Endothelial cell of hepatic sinusoid (primary cell): ENCODE data around the gene DMXL1.
"Not testable (repeated sequence)": the region's sequence is repeated elsewhere in the genome, so short reads cannot be mapped to it uniquely, and the experiment has no call there.

ENCODE experiments used
- in situ Hi-C: cut with HindIII; loops from 2 replicates; pipeline ENCODE4 v1.10.0; 2017; ENCODE audit warnings: low sequenced_read_pairs

The DMXL1 gene

DNA sequence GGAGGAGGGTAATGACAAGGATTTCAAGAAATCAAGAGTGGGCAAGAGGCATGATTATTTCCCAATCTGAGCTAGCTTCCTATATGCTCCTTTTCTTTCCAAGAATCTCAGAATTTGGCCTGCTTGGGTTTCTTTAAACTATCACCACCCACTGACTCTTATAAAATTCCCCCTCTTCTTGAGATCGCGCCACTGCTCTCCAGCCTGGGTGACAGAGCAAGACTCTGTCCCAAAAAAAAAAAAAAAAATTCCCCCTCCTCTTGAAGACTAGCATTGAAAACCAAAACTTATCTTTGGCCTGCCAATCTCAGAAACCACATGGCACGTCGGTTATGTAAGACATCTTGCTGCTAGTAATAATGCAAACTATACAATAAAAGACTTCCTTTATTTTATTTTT, 3.4 kb upstream of the DMXL1 start:
- in situ Hi-C loops = no loop called here

GRCh38 chr5:119070578-119070827, 384 bp upstream of the DMXL1 start:
- in situ Hi-C loops = no loop called here

DNA sequence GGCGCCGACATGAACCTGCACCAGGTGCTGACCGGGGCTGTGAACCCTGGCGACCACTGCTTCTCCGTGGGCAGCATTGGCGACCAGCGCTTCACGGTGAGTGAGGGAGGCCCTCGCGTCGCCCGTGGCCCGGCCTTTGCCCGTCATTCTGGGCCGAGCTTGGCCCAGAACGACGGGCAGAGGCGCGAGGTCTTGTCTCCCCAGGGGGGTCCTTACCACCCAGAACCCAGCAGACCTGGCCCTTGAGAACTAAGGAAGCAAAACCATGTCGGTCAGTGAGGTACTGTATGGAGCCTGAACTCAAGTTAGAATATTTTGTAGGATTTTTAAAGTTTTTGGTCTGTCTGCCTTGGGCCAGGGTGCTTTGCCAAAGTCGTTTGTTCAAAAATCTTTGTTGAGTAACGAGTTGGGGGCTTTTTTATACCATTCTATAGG, 691 bp downstream of the DMXL1 start:
- in situ Hi-C loops = no loop called here

DNA sequence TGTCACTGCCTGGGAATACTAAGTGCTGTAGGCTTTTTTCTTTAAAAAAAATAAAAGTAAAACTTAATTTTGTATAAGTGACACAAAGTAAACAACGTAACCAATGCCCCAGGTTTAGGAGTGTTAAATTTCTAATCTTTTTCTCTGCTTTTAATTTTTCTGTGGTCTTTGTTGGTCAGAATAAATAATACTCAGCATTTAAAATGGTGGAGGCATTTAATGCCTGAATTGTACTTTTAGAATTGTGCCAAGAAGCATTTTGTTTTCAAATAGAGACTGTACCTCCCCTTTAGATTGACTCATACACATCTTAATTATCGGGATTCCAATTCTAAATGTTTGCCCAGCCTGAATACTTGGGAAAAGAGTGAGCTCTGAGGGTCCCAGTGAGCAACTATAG, 1.6 kb downstream of the DMXL1 start:
- in situ Hi-C loops = no loop called here

- in situ Hi-C loops = not testable (repeated sequence)
These were observed 3.0 kb downstream of the DMXL1 start for GRCh38 chr5:119073746-119074337.

GRCh38 chr5:119074419-119074818, 3.5 kb downstream of the DMXL1 start:
- in situ Hi-C loops = no loop called here

- in situ Hi-C loops = not testable (repeated sequence)
These were observed 4.4 kb downstream of the DMXL1 start for GRCh38 chr5:119075269-119075668.

- in situ Hi-C loops = no loop called here
These were observed 5.2 kb downstream of the DMXL1 start for GRCh38 chr5:119076080-119076479.

DNA sequence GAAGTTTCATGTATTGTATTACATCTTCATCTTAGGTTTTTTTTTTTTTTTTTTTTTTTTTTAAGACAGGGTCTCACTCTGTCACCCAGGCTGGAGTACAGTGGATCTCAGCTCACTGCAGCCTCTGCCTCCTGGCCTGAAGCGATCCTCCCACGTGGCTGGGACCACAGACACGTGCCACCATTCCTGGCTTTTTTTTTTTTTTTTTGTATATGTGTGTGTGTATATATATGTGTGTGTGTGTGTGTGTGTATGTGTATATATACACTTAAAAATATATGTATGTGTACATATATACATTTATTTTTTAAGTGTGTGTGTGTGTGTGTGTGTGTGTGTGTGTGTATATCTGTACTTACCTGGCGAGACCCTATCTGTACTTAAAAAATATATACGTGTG, 6.6 kb downstream of the DMXL1 start:
- in situ Hi-C loops = no loop called here

DNA sequence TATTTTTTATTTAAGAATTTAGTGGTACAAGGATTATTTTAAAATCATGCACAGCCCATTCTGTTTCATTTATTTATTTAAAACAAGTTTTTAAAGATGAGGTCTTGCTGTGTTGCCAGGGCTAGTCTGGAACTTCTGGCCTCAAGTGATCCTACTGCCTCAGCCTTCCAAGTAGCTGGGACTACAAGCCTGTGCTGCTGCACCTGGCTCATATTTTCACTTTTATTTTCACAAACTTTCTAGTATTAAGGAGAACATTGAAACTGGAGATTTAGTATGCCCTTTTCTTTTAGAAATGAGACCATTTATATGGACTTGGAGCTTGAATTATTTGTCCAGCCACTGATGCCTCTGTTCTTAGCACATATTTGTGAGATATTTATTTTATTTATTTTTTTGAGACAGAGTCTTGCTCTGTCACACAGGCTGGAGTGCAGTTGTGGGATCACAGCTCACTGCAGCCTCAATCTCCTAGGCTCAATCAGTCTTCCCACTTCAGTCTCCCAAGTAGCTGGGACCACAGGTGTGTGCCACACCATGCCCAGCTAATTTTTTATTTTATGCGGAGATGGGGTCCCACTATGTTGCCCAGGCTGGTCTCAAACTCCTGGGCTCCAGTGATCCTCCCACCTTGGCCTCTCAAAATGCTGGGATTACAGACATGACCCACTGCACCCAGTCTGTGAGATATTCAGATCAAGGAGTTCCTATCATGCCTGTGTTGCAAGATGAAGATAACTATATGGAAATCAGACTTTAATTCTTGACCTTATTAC, 7.4 kb downstream of the DMXL1 start:
- in situ Hi-C loops = no loop called here

DNA sequence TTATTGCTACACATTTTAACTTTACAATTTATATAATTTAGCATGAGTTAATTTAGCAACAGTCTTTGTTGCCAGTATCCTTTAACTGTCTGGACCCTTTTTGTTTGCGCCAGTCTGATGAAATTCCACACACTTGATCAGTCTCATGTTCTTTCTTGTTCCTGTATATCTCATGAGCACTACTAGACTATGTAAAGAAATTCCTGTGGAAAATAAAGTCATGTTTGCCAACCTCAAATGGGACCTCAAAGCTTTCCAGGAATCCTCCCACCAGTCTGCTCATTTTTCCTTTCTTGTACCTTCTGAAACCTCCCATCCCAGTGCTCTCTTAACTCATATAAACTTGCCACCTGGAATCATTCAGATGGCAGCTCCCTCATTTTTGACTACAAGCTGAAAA, 8.0 kb downstream of the DMXL1 start:
- in situ Hi-C loops = no loop called here

DNA sequence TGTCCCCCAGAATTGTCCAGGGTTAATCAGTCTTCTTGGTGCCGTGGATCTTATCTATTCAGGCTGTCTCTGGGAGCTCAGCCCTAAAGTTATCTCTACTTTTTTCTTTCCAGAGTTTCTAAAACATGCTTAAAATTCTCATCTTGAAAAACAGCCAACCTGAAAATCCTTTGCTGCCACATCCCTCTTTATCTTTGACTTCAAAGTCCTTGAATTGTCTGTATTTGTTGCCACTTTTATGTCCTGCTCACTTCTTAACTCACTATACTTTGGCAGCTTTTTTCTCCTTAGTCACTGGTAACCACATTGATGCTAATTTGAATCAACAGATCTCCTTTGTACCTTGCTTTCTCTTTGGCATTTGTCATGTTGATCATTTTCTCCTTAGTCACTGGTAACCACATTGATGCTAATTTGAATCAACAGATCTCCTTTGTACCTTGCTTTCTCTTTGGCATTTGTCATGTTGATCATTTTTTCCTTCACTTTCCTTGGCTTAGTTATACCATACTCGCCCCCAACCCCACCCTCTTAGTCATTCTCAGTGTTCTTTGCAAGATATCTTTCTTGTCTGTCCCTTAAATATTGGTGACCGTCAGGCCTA, 8.5 kb downstream of the DMXL1 start:
- in situ Hi-C loops = no loop called here

- in situ Hi-C loops = no loop called here
These were observed 10.0 kb downstream of the DMXL1 start for GRCh38 chr5:119080936-119081335.

DNA sequence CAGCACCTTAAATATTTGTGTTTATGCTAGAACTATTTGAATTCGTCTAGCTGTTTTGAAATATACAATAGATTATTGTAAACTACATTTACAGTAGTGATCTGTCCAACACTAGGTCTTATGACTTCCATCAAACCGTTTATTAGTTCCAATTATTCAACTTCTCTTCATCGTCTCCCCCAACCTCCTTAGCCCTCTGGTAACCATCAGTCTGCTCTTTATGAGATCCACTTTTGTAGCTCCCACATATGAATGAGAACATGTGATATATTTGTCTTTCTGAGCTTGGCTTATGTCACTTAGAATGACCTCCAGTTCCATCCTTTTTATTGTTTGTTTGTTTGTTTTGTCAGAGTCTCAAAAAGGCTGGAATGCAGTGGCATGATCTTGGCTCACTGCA, 11.8 kb downstream of the DMXL1 start:
- in situ Hi-C loops = no loop called here

DNA sequence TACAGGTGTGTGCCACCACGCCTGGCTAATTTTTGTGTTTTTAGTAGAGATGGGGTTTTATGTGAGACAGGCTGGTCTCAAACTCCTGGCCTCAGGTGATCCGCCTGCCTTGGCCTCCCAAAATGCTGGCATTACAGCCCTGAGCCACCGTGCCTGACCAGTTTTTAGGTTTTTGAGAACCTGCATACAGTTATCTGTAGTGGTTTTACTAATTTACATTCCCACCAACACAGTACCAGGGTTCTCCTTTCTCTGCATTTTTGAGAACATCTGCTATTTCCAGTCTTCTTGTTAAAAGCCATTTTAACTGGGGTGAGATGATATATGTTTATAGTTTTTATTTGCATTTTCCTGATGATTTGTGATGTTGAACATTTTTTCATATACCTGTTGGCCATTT, 12.8 kb downstream of the DMXL1 start:
- in situ Hi-C loops = no loop called here

- in situ Hi-C loops = no loop called here
These were observed 17.6 kb downstream of the DMXL1 start for GRCh38 chr5:119088438-119088837.

- in situ Hi-C loops = no loop called here
These were observed 24.7 kb downstream of the DMXL1 start for GRCh38 chr5:119095611-119096010.

GRCh38 chr5:119105971-119106370, 35.1 kb downstream of the DMXL1 start:
- in situ Hi-C loops = no loop called here

- in situ Hi-C loops = no loop called here
These were observed 41.3 kb downstream of the DMXL1 start for GRCh38 chr5:119112151-119112550.

- in situ Hi-C loops = no loop called here
These were observed 46.4 kb downstream of the DMXL1 start for GRCh38 chr5:119117237-119117636.

- in situ Hi-C loops = no loop called here
These were observed 47.1 kb downstream of the DMXL1 start for GRCh38 chr5:119118000-119118399.

GRCh38 chr5:119120893-119121292, 50.0 kb downstream of the DMXL1 start:
- in situ Hi-C loops = no loop called here

GRCh38 chr5:119122474-119122873, 51.6 kb downstream of the DMXL1 start:
- in situ Hi-C loops = not testable (repeated sequence)
